Transverse colon (tissue), 4 donors: ENCODE measurements around the gene AURKAIP1. TPM values are rescaled to one million over a fixed set of nuclear protein-coding genes. Genes with fewer than 3 reads are reported as not detected.

ENCODE experiments used
- DNase-seq: peaks from one replicate; pipeline ENCODE4 v3.0.0-alpha.2; 2019
- H3K27ac ChIP-seq, 4 donors: fragments of 200-600 bp; sonication (generic); 2 replicates each; pipeline ENCODE4 v1.5.1; 2016 to 2018; ENCODE audit warnings: inconsistent platforms in 4 of 4
- H3K27me3 ChIP-seq: fragments of 200-600 bp; sonication (generic); 2 replicates; pipeline ENCODE4 v1.5.1; 2017; ENCODE audit warnings: inconsistent platforms
- H3K36me3 ChIP-seq, 4 donors: fragments of 200-600 bp; sonication (generic); 2 replicates each; pipeline ENCODE4 v1.5.1; 2017 to 2019; ENCODE audit warnings: inconsistent platforms in 4 of 4
- H3K4me1 ChIP-seq, 4 donors: fragments of 200-600 bp; sonication (generic); 2 replicates each; pipeline ENCODE4 v1.5.1; 2017 to 2020; ENCODE audit warnings: inconsistent platforms in 4 of 4
- H3K4me3 ChIP-seq, 4 donors: fragments of 200-600 bp; sonication (generic); 1 replicate in 1 of 4; 2 replicates in 3 of 4; pipeline versions ENCODE4 v1.5.1 to v1.6.1; 2017 to 2019; ENCODE audit warnings: inconsistent platforms in 4 of 4
- H3K9me3 ChIP-seq, 2 donors: fragments of 200-600 bp; sonication (generic); 2 replicates each; pipeline ENCODE4 v1.5.1; 2017 to 2019; ENCODE audit warnings: inconsistent platforms in 2 of 2
- CTCF ChIP-seq, 5 experiments: fragments of 200-600 bp in 3 of 5; fragments of 450-650 bp in 2 of 5; sonication (generic) in 3 of 5; IDR thresholded peaks; 1 replicate in 2 of 5; 2 replicates in 3 of 5; pipeline ENCODE4 v1.5.1; 2016 to 2017; ENCODE audit warnings: antibody characterized with exemption in 5 of 5, inconsistent platforms in 3 of 5, mild to moderate bottlenecking in 2 of 5, moderate library complexity in 1 of 5
- EP300 ChIP-seq: sonication (generic); formaldehyde crosslinking; IDR thresholded peaks from one replicate; pipeline ENCODE4 v1.6.1; 2017; ENCODE audit warnings: antibody characterized with exemption, low read depth
- POLR2A ChIP-seq: fragments of 450-650 bp; IDR thresholded peaks from one replicate; pipeline ENCODE4 v1.6.1; 2016; ENCODE audit warnings: antibody characterized with exemption, mild to moderate bottlenecking, moderate library complexity
- POLR2AphosphoS5 ChIP-seq, 3 donors: sonication (generic); formaldehyde crosslinking; IDR thresholded peaks; one replicate each; pipeline ENCODE4 v1.6.1; 2016; ENCODE audit warnings: antibody characterized with exemption in 3 of 3
- WGBS, 2 donors: methylation state at CpG; one replicate each; pipeline ENCODE4 v1.1.5; 2018; ENCODE audit warnings: low coverage in 1 of 2; 5-methylcytosine and 5-hydroxymethylcytosine counted together
- in situ Hi-C, 4 donors: fragments of 200-750 bp; cut with MboI; loops; one replicate each; pipeline versions ENCODE4 v1.15.0 to v1.15.1; 2017; ENCODE audit warnings: low sequenced_read_pairs in 3 of 4, low pct_ligation_motif_present in 1 of 4, low pct_unique_long_range_greater_than_20kb in 1 of 4
- intact Hi-C: fragments of 100-400 bp; cut with DNase I; formaldehyde crosslinking; loops from one replicate; pipeline ENCODE4 v1.15.1; 2023; ENCODE audit warnings: low total_unique reads
- total RNA-seq, 4 donors: library from RNA; depleted of rRNA; stranded (reverse); fragments of >200 nt; gene quantifications; one replicate each; pipeline ENCODE4 v1.1.0, GENCODE V29; 2016

Gene AURKAIP1
- total RNA-seq, 4 donors from 2014 or later, result 110 to 197 (median 167) TPM

- no peaks in the 10 kb centered on the region for H3K36me3 ChIP-seq
- in situ Hi-C loops, result no loop called here
These were observed 27.9 kb downstream of the AURKAIP1 start for GRCh38 chr1:1347026-1347595.

GRCh38 chr1:1346501-1346890, 28.5 kb downstream of the AURKAIP1 start:
- intact Hi-C loops (no loop called here), in situ Hi-C loops (no loop called here)
- no peaks in the 10 kb centered on the region for H3K36me3 ChIP-seq
- no peak for DNase-seq
- no peak overlapping the region for H3K4me3 ChIP-seq
- H3K4me1 ChIP-seq, result peaks cover 34 to 45% (median 38%) of the 10 kb centered on the region in 4 donors
- H3K27me3 ChIP-seq, result no peaks in the 10 kb centered on the region
- TF ChIP-seq EP300, result no peak
- no peak for TF ChIP-seq POLR2A
- TF ChIP-seq CTCF (IDR thresholded peaks at IDR 0.05), result no peak
- 84% methylated on average over 10 of the region's 10 CpGs; no CpG with 5 or more reads in 1 of the 2 donors for WGBS, 2 donors
- H3K9me3 ChIP-seq, result no peaks in the 10 kb centered on the region
- peak overlapping the region in 1 of 4 donors; percentile 81 for H3K27ac ChIP-seq

More at GRCh38 chr1:1347026-1347595, 27.9 kb downstream of the AURKAIP1 start:
- 67% methylated on average over 10 of the region's 10 CpGs; no CpG with 5 or more reads in 1 of the 2 donors for WGBS, 2 donors
- DNase-seq, result no peak
- H3K9me3 ChIP-seq, result no peaks in the 10 kb centered on the region
- peak overlapping the region in 3 of 4 donors; percentile 81 to 87 (median 85) for H3K4me3 ChIP-seq
- H3K27me3 ChIP-seq, result no peaks in the 10 kb centered on the region
- intact Hi-C loops, result no loop called here
- TF ChIP-seq POLR2AphosphoS5 (IDR thresholded peaks at IDR 0.05), result no peak
- no peak for TF ChIP-seq EP300
- no peak for TF ChIP-seq CTCF (IDR thresholded peaks at IDR 0.05)
- TF ChIP-seq POLR2A, result no peak
- H3K4me1 ChIP-seq, result peaks cover 34 to 49% (median 39%) of the 10 kb centered on the region in 4 donors
- peak overlapping the region; percentile 81 to 91 (median 87) for H3K27ac ChIP-seq

GRCh38 chr1:1345860-1346500, 29.0 kb downstream of the AURKAIP1 start:
- TF ChIP-seq EP300 (no peak), POLR2AphosphoS5 (IDR thresholded peaks at IDR 0.05) (no peak), POLR2A (no peak), CTCF (IDR thresholded peaks at IDR 0.05) (no peak)
- WGBS, 2 donors, result 68 to 80% methylated on average over 2 to 7 of the region's 12 CpGs
- in situ Hi-C loops (no loop called here), intact Hi-C loops (no loop called here)
- Histone ChIP-seq H3K4me3 (no peak overlapping the region), H3K27me3 (no peaks in the 10 kb centered on the region), H3K4me1 (peaks cover 34 to 42% (median 37%) of the 10 kb centered on the region in 4 donors), H3K9me3 (no peaks in the 10 kb centered on the region), H3K36me3 (no peaks in the 10 kb centered on the region), H3K27ac (no peak overlapping the region)
- no peak for DNase-seq

GRCh38 chr1:1345384-1345783, 29.6 kb downstream of the AURKAIP1 start:
- WGBS, 2 donors, result 78% methylated on average over 14 of the region's 16 CpGs; no CpG with 5 or more reads in 1 of the 2 donors
- H3K36me3 ChIP-seq, result no peaks in the 10 kb centered on the region
- no peak overlapping the region for H3K4me3 ChIP-seq
- H3K9me3 ChIP-seq, result no peaks in the 10 kb centered on the region
- no peak for TF ChIP-seq EP300
- TF ChIP-seq POLR2A, result no peak
- no peak for DNase-seq
- H3K4me1 ChIP-seq, result peaks cover 34 to 42% (median 37%) of the 10 kb centered on the region in 4 donors
- H3K27me3 ChIP-seq, result no peaks in the 10 kb centered on the region
- H3K27ac ChIP-seq, result no peak overlapping the region
- in situ Hi-C loops, result no loop called here
- intact Hi-C loops, result no loop called here
